Thyroid gland (tissue), 4 donors: ENCODE data around the gene BACH1.

Experiments used
- CTCF ChIP-seq, 6 experiments: fragments of 200-600 bp in 3 of 6; fragments of 450-650 bp in 3 of 6; sonication (generic) in 3 of 6; IDR thresholded peaks; one replicate each; pipeline ENCODE4 v1.5.1; 2016 to 2019; ENCODE audit warnings: antibody characterized with exemption in 6 of 6, mild to moderate bottlenecking in 2 of 6, inconsistent platforms in 1 of 6, moderate library complexity in 1 of 6
- POLR2A ChIP-seq, 2 donors: fragments of 450-650 bp; IDR thresholded peaks; one replicate each; pipeline ENCODE4 v1.6.1; 2017; ENCODE audit warnings: antibody characterized with exemption in 2 of 2, mild to moderate bottlenecking in 2 of 2, moderate library complexity in 1 of 2

- TF ChIP-seq POLR2A (IDR thresholded peaks at IDR 0.05) (no peak), CTCF (IDR thresholded peaks at IDR 0.05) (no peak)
These were observed 5.9 kb downstream of the BACH1 start for GRCh38 chr21:29304597-29304996.
